IMR-90 (cell line): Measurements from ENCODE around the gene PRDM1. TPM values are rescaled to one million over a fixed set of nuclear protein-coding genes. Genes with fewer than 3 reads are reported as not detected.

ENCODE experiments used
- ATAC-seq: fragments of 200-7000 bp; cut with Tn5 transposase; 2 replicates; pipeline ENCODE4 v1.9.1; 2020; ENCODE audit warnings: low read depth, mild to moderate bottlenecking, moderate library complexity
- BruUV-seq: library from RNA; stranded (reverse); fragments of 400-500 nt; replicated peaks from 2 replicates; lab custom pipeline; 2021; lab: Mats Ljungman, UMichigan
- CTCF ChIA-PET: fragments of 300-600 bp; formaldehyde crosslinking; extraction: SDS; loops from one replicate; lab custom pipeline; 2021; ENCODE audit warnings: antibody characterized with exemption; lab: Yijun Ruan, JAX
- POLR2A ChIA-PET: fragments of 300-600 bp; sonication (Branson Sonifier 250); formaldehyde crosslinking; loops from one replicate; lab custom pipeline; 2022; ENCODE audit warnings: antibody characterized with exemption; ENCODE audit not compliant: unreplicated experiment; lab: Charles Lee
- DNase-seq: peaks from one replicate; pipeline ENCODE4 v3.0.0; 2013
- H2AFZ ChIP-seq: replicated peaks from 2 replicates; pipeline ENCODE3; 2013; ENCODE audit warnings: low read length, mild to moderate bottlenecking; ENCODE audit not compliant: poor library complexity
- H2AK5ac ChIP-seq: 2 replicates; pipeline ENCODE4 v1.6.1; 2013; ENCODE audit warnings: low read depth, low read length, inconsistent platforms
- H2AK9ac ChIP-seq: replicated peaks from 2 replicates; pipeline ENCODE3; 2013; ENCODE audit warnings: mild to moderate bottlenecking, low read depth, low read length, moderate library complexity; ENCODE audit not compliant: poor library complexity
- H2BK120ac ChIP-seq: 2 replicates; pipeline ENCODE4 v1.6.1; 2013; ENCODE audit warnings: low read depth, low read length, inconsistent platforms
- H2BK15ac ChIP-seq: 3 replicates; pipeline ENCODE4 v1.6.1; 2013; ENCODE audit warnings: low read depth, low read length, inconsistent platforms
- H2BK20ac ChIP-seq: 2 replicates; pipeline ENCODE4 v1.6.1; 2013; ENCODE audit warnings: low read depth, mild to moderate bottlenecking, inconsistent platforms, low read length, moderate library complexity
- H2BK5ac ChIP-seq: 2 replicates; pipeline ENCODE4 v1.6.1; 2013; ENCODE audit warnings: mild to moderate bottlenecking, low read depth, low read length, inconsistent platforms; ENCODE audit not compliant: poor library complexity, severe bottlenecking
- H3K14ac ChIP-seq: replicated peaks from 2 replicates; pipeline ENCODE4 v1.6.1; 2013; ENCODE audit warnings: low read depth, low read length, inconsistent platforms
- H3K18ac ChIP-seq: 2 replicates; pipeline ENCODE4 v1.6.1; 2013; ENCODE audit warnings: low read depth, low read length, control low read depth
- H3K23ac ChIP-seq: 2 replicates; pipeline ENCODE4 v1.6.1; 2013; ENCODE audit warnings: low read depth, low read length, inconsistent platforms
- H3K27ac ChIP-seq: 2 replicates; pipeline ENCODE4 v1.5.1; 2013; ENCODE audit warnings: mild to moderate bottlenecking, control low read depth, low read length; ENCODE audit not compliant: insufficient read depth
- H3K27me3 ChIP-seq: 2 replicates; pipeline ENCODE4 v1.6.1; 2013; ENCODE audit warnings: low read length; ENCODE audit not compliant: control insufficient read depth, insufficient read depth
- H3K36me3 ChIP-seq: 2 replicates; pipeline ENCODE4 v1.6.1; 2013; ENCODE audit warnings: low read length, mixed read lengths; ENCODE audit not compliant: control insufficient read depth, insufficient read depth
- H3K4ac ChIP-seq: 2 replicates; pipeline ENCODE4 v1.6.1; 2013; ENCODE audit warnings: low read depth, low read length, inconsistent platforms
- H3K4me1 ChIP-seq: 2 replicates; pipeline ENCODE4 v1.6.1; 2013; ENCODE audit warnings: low read length, mixed read lengths; ENCODE audit not compliant: control insufficient read depth, insufficient read depth
- H3K4me2 ChIP-seq: 2 replicates; pipeline ENCODE4 v1.6.1; 2013; ENCODE audit warnings: low read depth, mild to moderate bottlenecking, control low read depth, low read length, moderate library complexity
- H3K4me3 ChIP-seq: 2 replicates; pipeline ENCODE4 v1.5.1; 2013; ENCODE audit warnings: low read depth, mild to moderate bottlenecking, control low read depth, low read length, moderate library complexity; ENCODE audit not compliant: insufficient read depth
- H3K56ac ChIP-seq: 2 replicates; pipeline ENCODE4 v1.6.1; 2013; ENCODE audit warnings: low read length, inconsistent platforms; ENCODE audit not compliant: insufficient read depth; ENCODE audit errors: extremely low read depth
- H3K79me1 ChIP-seq, 2 experiments: 2 replicates each; pipeline ENCODE4 v1.6.1; 2013; ENCODE audit warnings: low read length in 2 of 2, inconsistent platforms in 1 of 2, low read depth in 1 of 2
- H3K9ac ChIP-seq: 2 replicates; pipeline ENCODE4 v1.6.1; 2013; ENCODE audit warnings: low read depth, low read length, control low read depth
- H3K9me1 ChIP-seq: 2 replicates; pipeline ENCODE4 v1.6.1; 2013; ENCODE audit warnings: low read length, inconsistent platforms; ENCODE audit not compliant: insufficient read depth
- H3K9me3 ChIP-seq: 2 replicates; pipeline ENCODE4 v1.6.1; 2013; ENCODE audit warnings: low read length; ENCODE audit not compliant: control insufficient read depth, insufficient read depth
- H4K20me1 ChIP-seq: 2 replicates; pipeline ENCODE4 v1.6.1; 2013; ENCODE audit warnings: low read length, inconsistent platforms; ENCODE audit not compliant: insufficient read depth
- H4K5ac ChIP-seq: 2 replicates; pipeline ENCODE4 v1.6.1; 2013; ENCODE audit warnings: mild to moderate bottlenecking, low read depth, low read length, control low read depth
- H4K8ac ChIP-seq, 2 experiments: 2 replicates each; pipeline ENCODE4 v1.6.1; 2013; ENCODE audit warnings: low read depth in 2 of 2, low read length in 2 of 2, control low read depth in 1 of 2, inconsistent platforms in 1 of 2
- H4K91ac ChIP-seq: 2 replicates; pipeline ENCODE4 v1.6.1; 2013; ENCODE audit warnings: low read depth, low read length, inconsistent platforms; ENCODE audit not compliant: insufficient read depth
- BHLHE40 ChIP-seq: fragments of 150-350 bp; IDR thresholded peaks from 2 replicates; pipeline ENCODE4 v1.6.1; 2016; ENCODE audit warnings: mild to moderate bottlenecking, low read depth, low read length
- CEBPB ChIP-seq: IDR thresholded peaks from 2 replicates; pipeline ENCODE4 v1.6.1; 2012; ENCODE audit warnings: low read depth, low read length, improper control_type of control experiment
- CHD1 ChIP-seq: IDR thresholded peaks from 2 replicates; pipeline ENCODE4 v1.6.1; 2012; ENCODE audit warnings: low read depth, low read length, improper control_type of control experiment
- FOS ChIP-seq: fragments of 150-350 bp; IDR thresholded peaks from 2 replicates; pipeline ENCODE4 v1.6.1; 2016; ENCODE audit warnings: low read depth, low read length
- MAFK ChIP-seq: IDR thresholded peaks from 2 replicates; pipeline ENCODE4 v1.6.1; 2012; ENCODE audit warnings: low read depth, low read length, improper control_type of control experiment
- MAZ ChIP-seq: IDR thresholded peaks from 2 replicates; pipeline ENCODE4 v1.6.1; 2012; ENCODE audit warnings: low read depth, mild to moderate bottlenecking, low read length, improper control_type of control experiment, moderate library complexity, borderline replicate concordance
- MXI1 ChIP-seq: IDR thresholded peaks from 2 replicates; pipeline ENCODE4 v1.6.1; 2012; ENCODE audit warnings: low read depth, mild to moderate bottlenecking, low read length, moderate library complexity, borderline replicate concordance
- NFE2L2 ChIP-seq: fragments of 150-350 bp; IDR thresholded peaks from 2 replicates; pipeline ENCODE4 v1.6.1; 2016; ENCODE audit warnings: low read depth, mild to moderate bottlenecking, low read length
- POLR2A ChIP-seq: IDR thresholded peaks from 2 replicates; pipeline ENCODE4 v1.6.1; 2012; ENCODE audit warnings: mild to moderate bottlenecking, low read depth, low read length
- RAD21 ChIP-seq: IDR thresholded peaks from 2 replicates; pipeline ENCODE4 v1.6.1; 2012; ENCODE audit warnings: low read length, improper control_type of control experiment
- RCOR1 ChIP-seq: IDR thresholded peaks from 2 replicates; pipeline ENCODE4 v1.6.1; 2012; ENCODE audit warnings: mild to moderate bottlenecking, low read length, improper control_type of control experiment; ENCODE audit not compliant: insufficient replicate concordance
- RFX5 ChIP-seq: IDR thresholded peaks from 2 replicates; pipeline ENCODE4 v1.8.0; 2012; ENCODE audit warnings: low read depth, mild to moderate bottlenecking, low read length, moderate library complexity
- SMC3 ChIP-seq: fragments of 150-350 bp; IDR thresholded peaks from 2 replicates; pipeline ENCODE4 v1.6.1; 2016; ENCODE audit warnings: low read depth, mild to moderate bottlenecking, antibody characterized with exemption, low read length, moderate library complexity
- WGBS, 2 experiments: methylation state at CpG; one replicate each; pipeline versions ENCODE4 v1.1.5 to v1.1.7; 2013; ENCODE audit warnings: missing lambda C conversion rate in 2 of 2; ENCODE audit not compliant: insufficient read length in 1 of 2; ENCODE audit errors: extremely low coverage in 2 of 2; 5-methylcytosine and 5-hydroxymethylcytosine counted together
- dilution Hi-C: fragments of 300-500 bp; cut with HindIII; formaldehyde crosslinking; loops from one replicate; pipeline ENCODE4 v1.14.3; 2018; ENCODE audit warnings: low sequenced_read_pairs; ENCODE audit not compliant: unreplicated experiment
- in situ Hi-C: fragments of 300-500 bp; cut with MboI; formaldehyde crosslinking; loops from 3 replicates; pipeline ENCODE4 v1.14.3; 2019; ENCODE audit warnings: low sequenced_read_pairs, inconsistent platforms, mixed read lengths
- intact Hi-C: fragments of 100-400 bp; cut with micrococcal nuclease; formaldehyde crosslinking; loops from 2 replicates; pipeline ENCODE4 v1.10.0; 2022
- polyA plus RNA-seq, 3 experiments: library from polyadenylated mRNA; depleted of rRNA; stranded (reverse); fragments of >200 nt; gene quantifications; 2 replicates each; pipeline ENCODE4 v1.2.3, GENCODE V29; 2012; ENCODE audit warnings: low replicate concordance in 1 of 3
- total RNA-seq: library from RNA; depleted of rRNA; stranded (reverse); fragments of >200 nt; gene quantifications from 2 replicates; pipeline ENCODE4 v1.2.3, GENCODE V29; 2012
- TF ChIP-seq, protein P1 (sequence below): fragments of 150-350 bp; IDR thresholded peaks from 2 replicates; pipeline ENCODE4 v1.6.1; 2016; ENCODE audit warnings: low read depth, mild to moderate bottlenecking, low read length, moderate library complexity, borderline replicate concordance
- TF ChIP-seq, protein P2 (sequence below): fragments of 150-350 bp; IDR thresholded peaks from 2 replicates; pipeline ENCODE4 v1.6.1; 2017; ENCODE audit warnings: mild to moderate bottlenecking, antibody characterized with exemption, low read length, low read depth
- TF ChIP-seq, protein P3 (sequence below): conservative IDR thresholded peaks from 2 replicates; pipeline ENCODE4 v1.5.1; 2012; ENCODE audit warnings: mild to moderate bottlenecking, low read depth, low read length, improper control_type of control experiment

The PRDM1 gene
- total and polyA plus RNA-seq, 2 of the 4 experiments (the other 2 are of a cell fraction) = 2.3 to 3.0 TPM

DNA sequence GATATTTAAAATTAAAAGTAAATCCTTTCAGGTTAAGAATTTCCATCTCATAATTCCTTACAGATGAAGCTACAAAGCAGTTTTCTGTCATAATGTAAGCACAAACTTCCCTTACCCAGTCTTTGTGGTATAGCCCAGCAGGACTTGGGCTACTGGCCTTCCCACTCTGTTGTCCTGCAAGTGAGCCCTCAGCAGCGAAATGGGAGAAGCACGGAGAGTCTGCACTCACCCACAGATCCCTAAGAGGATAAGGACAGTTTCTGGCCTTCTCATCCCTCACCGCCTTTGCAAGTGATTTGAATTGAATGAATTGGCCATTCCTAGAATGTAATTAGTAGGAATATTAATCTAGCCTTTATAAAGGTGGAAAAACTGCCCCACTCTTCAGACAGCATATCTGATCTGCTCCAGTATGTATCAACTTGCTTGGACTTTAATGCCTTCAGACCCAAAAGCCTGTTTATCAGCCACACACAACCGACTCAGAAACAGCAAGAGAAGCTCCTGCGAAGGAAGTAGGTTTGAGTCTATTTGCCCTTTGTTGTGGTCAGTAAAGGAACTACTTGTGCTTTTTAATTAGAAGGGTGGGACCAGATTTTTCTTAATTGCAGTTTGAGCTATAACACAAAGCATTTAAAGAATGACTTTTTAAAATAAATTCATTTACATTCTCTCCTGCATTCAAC, 29.9 kb upstream of the PRDM1 start:
- DNase-seq (no peak), ATAC-seq (no peak)
- H2AK9ac ChIP-seq = no peak overlapping the region
- in situ Hi-C loops = no loop called here
- H3K4ac ChIP-seq = no peak overlapping the region
- no peak overlapping the region for H4K91ac ChIP-seq
- H4K20me1 ChIP-seq = no peaks in the 10 kb centered on the region
- no CpG with 5 or more reads among the region's 5 CpGs for WGBS, 2 experiments
- H3K9ac ChIP-seq = no peak overlapping the region
- no TSS peak for BruUV-seq
- CTCF ChIA-PET = interaction anchor here (0.6 kb wide), 1 partner anchor 13 kb away, joined by 3 read pairs; no protein-coding TSS in a partner anchor
- no peak overlapping the region for H3K4me2 ChIP-seq
- peaks cover 2% of the 10 kb centered on the region; the same call in 1 of the 2 replicates for H3K9me1 ChIP-seq
- no peak overlapping the region for H2AFZ ChIP-seq
- H3K27me3 ChIP-seq = no peaks in the 10 kb centered on the region
- no peak overlapping the region for H3K27ac ChIP-seq
- no peak overlapping the region for H2BK5ac ChIP-seq
- H2BK120ac ChIP-seq = no peak overlapping the region
- peaks cover 2% of the 10 kb centered on the region; the same call in 1 of the 2 replicates for H3K4me1 ChIP-seq
- H3K18ac ChIP-seq = no peak overlapping the region
- no peak overlapping the region for H2BK15ac ChIP-seq
- H4K5ac ChIP-seq = no peak overlapping the region
- H3K9me3 ChIP-seq = no peaks in the 10 kb centered on the region
- no peak overlapping the region for H2AK5ac ChIP-seq
- no peak overlapping the region for H3K56ac ChIP-seq
- POLR2A ChIA-PET = no interaction called here
- intact Hi-C loops = no loop called here
- H3K36me3 ChIP-seq = no peaks in the 10 kb centered on the region
- no peak for TF ChIP-seq RAD21
- no peak for TF ChIP-seq RCOR1
- TF ChIP-seq MAZ = no peak
- TF ChIP-seq POLR2A = no peak
- no peak for TF ChIP-seq SMC3
- TF ChIP-seq, protein P1, sequence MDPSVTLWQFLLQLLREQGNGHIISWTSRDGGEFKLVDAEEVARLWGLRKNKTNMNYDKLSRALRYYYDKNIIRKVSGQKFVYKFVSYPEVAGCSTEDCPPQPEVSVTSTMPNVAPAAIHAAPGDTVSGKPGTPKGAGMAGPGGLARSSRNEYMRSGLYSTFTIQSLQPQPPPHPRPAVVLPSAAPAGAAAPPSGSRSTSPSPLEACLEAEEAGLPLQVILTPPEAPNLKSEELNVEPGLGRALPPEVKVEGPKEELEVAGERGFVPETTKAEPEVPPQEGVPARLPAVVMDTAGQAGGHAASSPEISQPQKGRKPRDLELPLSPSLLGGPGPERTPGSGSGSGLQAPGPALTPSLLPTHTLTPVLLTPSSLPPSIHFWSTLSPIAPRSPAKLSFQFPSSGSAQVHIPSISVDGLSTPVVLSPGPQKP = no peak
- TF ChIP-seq FOS = no peak
- TF ChIP-seq BHLHE40 = no peak
- TF ChIP-seq RFX5 = no peak
- no peak for TF ChIP-seq CHD1
- no peak for TF ChIP-seq MAFK
- TF ChIP-seq, protein P2, sequence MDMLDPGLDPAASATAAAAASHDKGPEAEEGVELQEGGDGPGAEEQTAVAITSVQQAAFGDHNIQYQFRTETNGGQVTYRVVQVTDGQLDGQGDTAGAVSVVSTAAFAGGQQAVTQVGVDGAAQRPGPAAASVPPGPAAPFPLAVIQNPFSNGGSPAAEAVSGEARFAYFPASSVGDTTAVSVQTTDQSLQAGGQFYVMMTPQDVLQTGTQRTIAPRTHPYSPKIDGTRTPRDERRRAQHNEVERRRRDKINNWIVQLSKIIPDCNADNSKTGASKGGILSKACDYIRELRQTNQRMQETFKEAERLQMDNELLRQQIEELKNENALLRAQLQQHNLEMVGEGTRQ = no peak
- no peak for TF ChIP-seq CEBPB
- TF ChIP-seq, protein P3, sequence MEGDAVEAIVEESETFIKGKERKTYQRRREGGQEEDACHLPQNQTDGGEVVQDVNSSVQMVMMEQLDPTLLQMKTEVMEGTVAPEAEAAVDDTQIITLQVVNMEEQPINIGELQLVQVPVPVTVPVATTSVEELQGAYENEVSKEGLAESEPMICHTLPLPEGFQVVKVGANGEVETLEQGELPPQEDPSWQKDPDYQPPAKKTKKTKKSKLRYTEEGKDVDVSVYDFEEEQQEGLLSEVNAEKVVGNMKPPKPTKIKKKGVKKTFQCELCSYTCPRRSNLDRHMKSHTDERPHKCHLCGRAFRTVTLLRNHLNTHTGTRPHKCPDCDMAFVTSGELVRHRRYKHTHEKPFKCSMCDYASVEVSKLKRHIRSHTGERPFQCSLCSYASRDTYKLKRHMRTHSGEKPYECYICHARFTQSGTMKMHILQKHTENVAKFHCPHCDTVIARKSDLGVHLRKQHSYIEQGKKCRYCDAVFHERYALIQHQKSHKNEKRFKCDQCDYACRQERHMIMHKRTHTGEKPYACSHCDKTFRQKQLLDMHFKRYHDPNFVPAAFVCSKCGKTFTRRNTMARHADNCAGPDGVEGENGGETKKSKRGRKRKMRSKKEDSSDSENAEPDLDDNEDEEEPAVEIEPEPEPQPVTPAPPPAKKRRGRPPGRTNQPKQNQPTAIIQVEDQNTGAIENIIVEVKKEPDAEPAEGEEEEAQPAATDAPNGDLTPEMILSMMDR = no peak
- TF ChIP-seq NFE2L2 = no peak
- no peak for TF ChIP-seq MXI1
- H3K79me1 ChIP-seq = no peaks in the 10 kb centered on the region
- H3K4me3 ChIP-seq = no peak overlapping the region
- H4K8ac ChIP-seq = no peak overlapping the region
- H2BK20ac ChIP-seq = no peak overlapping the region
- H3K23ac ChIP-seq = no peak overlapping the region
- no peak overlapping the region for H3K14ac ChIP-seq
- dilution Hi-C loops = no loop called here
